MCF 10A (cell line): ENCODE data around the gene PIEZO2. TPM values are rescaled to one million over a fixed set of nuclear protein-coding genes. Genes with fewer than 3 reads are reported as not detected.

Experiments
- BruUV-seq: library from RNA; stranded (reverse); fragments of 400-500 nt; replicated peaks from 2 replicates; lab custom pipeline; 2021; lab: Mats Ljungman, UMichigan
- CTCF ChIA-PET: fragments of 300-600 bp; sonication (Branson Sonifier 250); formaldehyde crosslinking; extraction: SDS; loops from one replicate; lab custom pipeline; 2021; ENCODE audit warnings: antibody characterized with exemption, inconsistent platforms; lab: Yijun Ruan, JAX
- POLR2A ChIA-PET: fragments of 300-600, 350-650 bp; sonication (Branson Sonifier 250); formaldehyde crosslinking; extraction: SDS; loops from one replicate; lab custom pipeline; 2020; ENCODE audit warnings: antibody characterized with exemption, inconsistent platforms; lab: Yijun Ruan, JAX
- DNase-seq: peaks from one replicate; pipeline ENCODE4 v3.0.0-alpha.2; 2018; ENCODE audit not compliant: unreplicated experiment
- H3K27ac Mint-ChIP-seq: one replicate; pipeline ENCODE4 v1.8.0; 2022; ENCODE audit warnings: mild to moderate bottlenecking, low read depth, mixed read lengths; ENCODE audit not compliant: unreplicated experiment
- H3K27me3 Mint-ChIP-seq: one replicate; pipeline ENCODE4 v1.8.0; 2022; ENCODE audit warnings: mixed read lengths; ENCODE audit not compliant: insufficient read depth, unreplicated experiment
- H3K36me3 Mint-ChIP-seq: one replicate; pipeline ENCODE4 v1.8.0; 2022; ENCODE audit warnings: mild to moderate bottlenecking, moderate library complexity, mixed read lengths; ENCODE audit not compliant: insufficient read depth, unreplicated experiment
- H3K4me1 Mint-ChIP-seq: one replicate; pipeline ENCODE4 v1.8.0; 2022; ENCODE audit warnings: mixed read lengths; ENCODE audit not compliant: insufficient read depth, unreplicated experiment
- H3K4me3 Mint-ChIP-seq: one replicate; pipeline ENCODE4 v1.8.0; 2022; ENCODE audit warnings: mild to moderate bottlenecking, moderate library complexity, mixed read lengths; ENCODE audit not compliant: unreplicated experiment
- H3K9me3 Mint-ChIP-seq: one replicate; pipeline ENCODE4 v1.8.0; 2022; ENCODE audit warnings: mixed read lengths; ENCODE audit not compliant: unreplicated experiment
- CTCF ChIP-seq: fragments of 200-600 bp; IDR thresholded peaks from one replicate; pipeline ENCODE4 v1.8.0; 2022; ENCODE audit warnings: antibody characterized with exemption, mild to moderate bottlenecking; ENCODE audit not compliant: unreplicated experiment
- intact Hi-C: fragments of 100-400 bp; cut with micrococcal nuclease; formaldehyde crosslinking; loops from 2 replicates; pipeline ENCODE4 v1.14.1; 2022
- total RNA-seq: library from RNA; stranded (reverse); gene quantifications from 2 replicates; pipeline ENCODE4 v1.2.3, GENCODE V29; 2022

PIEZO2 gene
- total RNA-seq, 1 experiment from 2014 or later: 0.49 TPM

GRCh38 chr18:11150271-11150615 is 874 bp upstream of the PIEZO2 start:
- DNase-seq: no peak
- Mint-ChIP-seq H3K9me3 (no peaks in the 10 kb centered on the region), H3K4me3 (no peak overlapping the region), H3K27me3 (peaks cover 54% of the 10 kb centered on the region), H3K27ac (no peak overlapping the region), H3K4me1 (no peaks in the 10 kb centered on the region), H3K36me3 (no peaks in the 10 kb centered on the region)
- intact Hi-C loops: loop anchor here (10.0 kb wide), 1 partner anchor 485 kb away; no protein-coding TSS in a partner anchor
- CTCF ChIA-PET: interaction anchor here (1.0 to 1.6 kb wide), 4 partner anchors 13 to 298 kb away, joined by 3 to 7 read pairs (median 5); no protein-coding TSS in a partner anchor
- POLR2A ChIA-PET: interaction anchor here (1.3 kb wide), 1 partner anchor 297 kb away, joined by 3 read pairs; no protein-coding TSS in a partner anchor
- TF ChIP-seq CTCF: no peak
- no TSS peak for BruUV-seq

DNA sequence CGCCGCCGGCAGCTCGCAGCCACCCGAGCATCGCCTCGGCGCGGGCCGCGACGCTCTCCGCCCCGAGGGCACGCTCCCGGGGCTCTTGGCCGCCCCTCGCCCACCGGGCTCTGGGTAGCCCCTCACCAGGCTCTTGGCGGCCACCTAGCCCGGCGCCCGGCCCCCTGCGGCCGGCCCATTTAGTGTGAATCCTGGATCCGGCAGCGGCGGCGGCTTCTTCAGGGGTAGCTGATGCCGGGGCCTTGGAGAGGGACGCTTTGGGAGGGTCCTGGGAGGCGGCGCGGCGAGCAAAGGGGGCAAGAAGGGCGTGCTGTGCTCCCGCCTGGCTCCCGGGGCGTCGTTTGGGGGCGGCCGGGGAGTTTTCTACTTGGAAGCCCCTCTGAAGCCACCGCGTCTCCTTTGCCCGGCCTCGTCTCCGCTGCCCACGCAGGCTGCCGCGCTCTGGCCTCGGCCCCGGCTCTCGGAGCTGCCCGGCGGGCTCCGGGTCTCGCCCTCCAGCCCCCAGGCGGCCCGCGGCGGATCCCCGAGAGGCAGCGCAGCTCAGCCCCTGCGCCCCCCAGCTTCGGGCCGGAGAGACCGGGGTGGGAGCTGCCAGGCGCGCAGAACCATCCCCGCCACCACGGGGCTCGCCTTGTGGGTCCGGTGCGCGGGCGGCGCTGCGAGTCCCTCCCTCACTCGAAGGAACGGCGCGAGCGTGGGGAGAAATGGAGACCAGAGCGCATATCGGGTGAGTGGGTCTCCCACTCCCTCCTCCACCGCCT is 509 bp downstream of the PIEZO2 start:
- Mint-ChIP-seq H3K4me1 (no peaks in the 10 kb centered on the region), H3K36me3 (no peaks in the 10 kb centered on the region), H3K27ac (no peak overlapping the region), H3K27me3 (peaks cover 54% of the 10 kb centered on the region), H3K9me3 (no peaks in the 10 kb centered on the region), H3K4me3 (no peak overlapping the region)
- BruUV-seq: no TSS peak
- intact Hi-C loops: no loop called here
- TF ChIP-seq CTCF: no peak
- no peak for DNase-seq
- ChIA-PET CTCF (no interaction called here), POLR2A (no interaction called here)

DNA sequence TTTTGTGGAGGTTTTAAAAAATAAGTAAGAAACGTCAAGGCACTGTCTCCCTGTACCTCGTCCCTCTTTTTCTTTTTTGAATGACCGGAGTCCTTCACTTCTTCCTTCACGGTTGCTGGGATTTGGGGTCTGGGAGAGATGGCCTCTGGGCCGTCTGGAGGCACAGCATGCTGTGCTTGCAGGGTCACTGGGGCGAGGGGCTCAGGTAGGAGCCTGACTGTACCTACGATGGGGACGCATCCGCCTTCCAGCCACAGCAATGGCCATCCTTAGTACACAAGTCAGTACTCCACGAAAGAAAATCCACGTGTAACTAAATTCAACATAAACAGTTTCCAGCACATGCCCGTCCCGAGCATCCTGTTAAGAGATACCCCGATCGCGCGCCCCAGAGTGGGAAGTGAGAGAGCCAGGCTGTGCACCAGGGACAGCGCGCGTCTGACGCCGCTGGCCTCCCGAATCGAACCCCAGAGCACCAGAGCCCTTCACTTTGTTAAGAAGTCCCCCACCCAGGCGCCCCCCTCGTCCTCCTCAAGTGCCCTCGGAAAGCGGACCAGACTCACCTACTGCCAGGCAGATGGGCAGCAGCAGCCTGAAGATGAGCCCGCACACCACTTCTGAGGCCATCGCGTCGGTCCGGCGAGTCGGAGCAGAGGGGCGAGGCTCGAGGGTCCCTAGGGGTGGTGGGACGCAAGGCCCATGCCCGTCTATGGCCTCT is 1.2 kb downstream of the PIEZO2 start:
- no peak for TF ChIP-seq CTCF
- Mint-ChIP-seq H3K4me3 (no peak overlapping the region), H3K27me3 (peaks cover 54% of the 10 kb centered on the region), H3K9me3 (no peaks in the 10 kb centered on the region), H3K36me3 (no peaks in the 10 kb centered on the region), H3K27ac (no peak overlapping the region), H3K4me1 (peaks cover 5% of the 10 kb centered on the region)
- ChIA-PET POLR2A (no interaction called here), CTCF (no interaction called here)
- BruUV-seq: no TSS peak
- DNase-seq: no peak
- intact Hi-C loops: no loop called here

GRCh38 chr18:11147371-11147951 is 1.9 kb downstream of the PIEZO2 start:
- ChIA-PET CTCF (interaction anchor here (0.6 kb wide), 1 partner anchor 24 kb away, joined by 3 read pairs; no protein-coding TSS in a partner anchor), POLR2A (no interaction called here)
- Mint-ChIP-seq H3K36me3 (no peaks in the 10 kb centered on the region), H3K4me1 (peaks cover 5% of the 10 kb centered on the region), H3K27me3 (peaks cover 51% of the 10 kb centered on the region), H3K27ac (no peak overlapping the region), H3K4me3 (no peak overlapping the region), H3K9me3 (no peaks in the 10 kb centered on the region)
- intact Hi-C loops: no loop called here
- TF ChIP-seq CTCF: no peak
- BruUV-seq: no TSS peak
- no peak for DNase-seq
